ENCODE measurements around the gene SH3PXD2A.

SH3PXD2A gene

DNA sequence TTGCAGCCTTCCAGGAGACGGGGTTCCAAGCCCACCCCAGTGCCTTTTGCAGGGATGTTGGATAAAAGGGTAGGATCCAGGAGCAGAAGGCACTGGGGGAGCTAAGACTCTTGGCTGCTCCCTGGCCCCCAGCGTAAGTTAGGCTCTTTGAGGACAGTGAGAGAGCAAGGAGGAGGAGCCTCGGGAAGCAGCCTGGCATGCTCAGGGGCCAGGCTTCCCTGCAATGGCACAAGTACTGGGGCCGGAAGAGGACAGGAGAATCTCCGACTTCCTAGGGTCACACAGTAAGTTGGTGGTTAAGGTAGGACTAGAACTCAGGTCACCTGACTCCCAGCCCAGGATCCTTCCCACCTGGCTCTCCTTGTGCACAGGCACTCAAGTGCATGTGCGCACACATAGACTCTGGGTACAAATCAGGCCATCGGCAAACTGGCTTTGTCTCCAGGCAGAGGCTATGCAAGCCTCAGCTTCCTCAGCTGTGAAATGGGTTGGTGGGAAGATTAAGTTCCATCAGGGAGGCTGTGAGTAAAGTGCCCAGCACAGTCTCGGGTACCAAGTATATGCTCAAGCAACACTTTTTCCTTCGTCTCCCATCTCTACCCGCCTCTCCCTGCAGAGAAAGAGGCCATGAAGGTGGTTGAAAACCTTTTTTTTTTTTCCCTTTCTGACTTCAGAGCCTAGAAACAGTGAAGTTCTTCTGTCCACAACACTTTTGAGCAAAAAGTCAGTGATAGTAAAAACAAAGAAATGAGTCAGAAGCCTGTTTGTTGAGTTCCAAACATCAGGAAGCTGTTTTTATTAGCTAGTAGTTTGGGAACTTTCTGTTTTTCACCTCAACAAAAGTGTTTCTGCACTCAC, 282.8 kb downstream of the SH3PXD2A start:
- DNase-seq, result no peak

DNA sequence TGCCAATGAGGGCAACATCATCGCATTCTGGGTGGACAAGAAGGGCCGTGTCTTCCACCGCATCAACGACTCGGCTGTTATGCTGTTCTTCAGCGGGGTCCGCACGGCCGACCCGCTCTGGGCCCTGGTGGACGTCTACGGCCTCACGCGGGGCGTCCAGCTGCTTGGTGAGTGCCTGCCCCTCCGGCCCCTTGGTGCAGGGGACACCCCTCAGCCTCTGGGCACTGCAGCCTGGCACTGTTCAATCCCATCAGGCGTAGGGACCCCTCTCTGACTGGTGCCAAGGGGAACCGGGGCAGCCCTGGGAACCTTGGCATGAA, 283.8 kb downstream of the SH3PXD2A start:
- DNase-seq, result no peak

DNA sequence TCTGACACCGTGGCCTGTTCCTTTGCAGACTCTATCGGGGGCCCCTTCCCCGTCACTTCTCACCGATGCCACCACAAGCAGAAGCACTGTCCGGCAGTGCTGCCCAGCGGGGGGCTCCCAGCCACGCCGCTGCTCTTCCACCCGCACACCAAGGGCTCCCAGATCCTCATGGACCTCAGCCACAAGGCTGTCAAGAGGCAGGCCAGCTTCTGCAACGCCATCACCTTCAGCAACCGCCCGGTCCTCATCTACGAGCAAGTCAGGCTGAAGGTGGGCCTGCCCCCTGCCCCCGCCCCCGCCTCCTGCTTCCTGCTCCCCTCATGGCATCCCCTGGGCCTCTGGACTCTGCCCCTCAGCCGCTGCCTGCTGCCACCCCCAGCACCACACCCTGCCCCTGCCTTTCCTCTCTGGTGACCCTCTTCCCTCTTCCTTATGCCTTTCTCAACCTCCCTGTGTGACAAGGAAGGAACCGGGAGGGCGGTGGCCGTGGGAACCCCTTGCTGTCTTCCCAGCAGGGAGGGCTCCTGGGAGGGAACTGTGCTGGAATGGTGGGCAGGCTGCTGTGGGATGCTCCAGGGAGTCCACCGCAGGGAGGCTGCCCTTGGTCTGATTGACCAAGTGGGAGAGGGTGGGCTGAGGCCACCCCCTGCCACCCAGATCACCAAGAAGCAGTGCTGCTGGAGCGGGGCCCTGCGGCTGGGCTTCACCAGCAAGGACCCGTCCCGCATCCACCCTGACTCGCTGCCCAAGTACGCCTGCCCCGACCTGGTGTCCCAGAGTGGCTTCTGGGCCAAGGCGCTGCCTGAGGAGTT, 284.3 kb downstream of the SH3PXD2A start:
- DNase-seq, result no peak

DNA sequence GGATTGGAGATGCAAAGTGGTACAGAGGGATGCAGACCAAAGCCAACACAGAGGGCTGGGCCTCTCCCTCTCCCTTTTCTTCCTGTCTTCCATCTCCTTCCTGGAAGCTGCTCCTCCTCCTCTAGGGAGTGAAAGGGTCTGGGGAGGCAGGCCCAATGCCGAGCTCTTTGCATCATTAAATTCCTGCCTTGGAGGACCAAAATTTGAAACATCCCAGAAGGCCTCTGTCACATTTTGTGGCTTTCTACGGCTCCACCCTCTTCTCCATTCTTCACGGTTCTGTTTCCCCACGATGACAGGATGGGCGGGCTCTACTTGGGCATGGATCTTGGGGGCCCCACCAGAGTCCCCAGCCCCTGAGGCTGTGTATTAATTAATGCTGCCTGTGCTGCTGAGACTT, 285.5 kb downstream of the SH3PXD2A start:
- no peak for DNase-seq

- DNase-seq, result no peak
Observed at GRCh38 chr10:103568505-103568904, 286.9 kb downstream of the SH3PXD2A start.

GRCh38 chr10:103566536-103566935, 288.8 kb downstream of the SH3PXD2A start:
- no peak for DNase-seq

- DNase-seq, result peak; percentile 59 to 67
Observed at GRCh38 chr10:103564776-103565520, 290.4 kb downstream of the SH3PXD2A start.

GRCh38 chr10:103564116-103564501, 291.3 kb downstream of the SH3PXD2A start:
- DNase-seq, result no peak

- no peak for DNase-seq
Observed at GRCh38 chr10:103563231-103564115, 291.9 kb downstream of the SH3PXD2A start.

GRCh38 chr10:103562383-103562782, 293.0 kb downstream of the SH3PXD2A start:
- DNase-seq, result no peak

DNA sequence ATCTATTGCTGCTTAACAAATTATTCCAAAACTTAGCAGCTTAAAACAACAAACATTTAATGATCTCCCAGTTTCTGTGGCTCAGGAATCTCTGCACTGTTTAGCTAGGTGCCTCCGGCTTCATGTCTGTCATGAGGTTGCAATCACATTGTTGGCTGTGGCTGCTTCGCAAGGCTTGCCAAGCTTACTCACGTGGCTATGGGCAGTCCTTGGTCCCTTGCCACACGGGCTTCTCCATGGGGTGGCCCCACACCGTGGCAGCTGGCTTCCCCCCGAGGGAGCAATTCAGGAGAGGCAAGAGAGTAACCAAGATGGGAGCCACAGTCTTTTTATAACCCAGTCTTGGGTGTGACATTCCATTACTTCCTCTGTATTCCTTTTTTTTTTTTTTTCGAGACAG, 294.5 kb downstream of the SH3PXD2A start:
- DNase-seq, result no peak

DNA sequence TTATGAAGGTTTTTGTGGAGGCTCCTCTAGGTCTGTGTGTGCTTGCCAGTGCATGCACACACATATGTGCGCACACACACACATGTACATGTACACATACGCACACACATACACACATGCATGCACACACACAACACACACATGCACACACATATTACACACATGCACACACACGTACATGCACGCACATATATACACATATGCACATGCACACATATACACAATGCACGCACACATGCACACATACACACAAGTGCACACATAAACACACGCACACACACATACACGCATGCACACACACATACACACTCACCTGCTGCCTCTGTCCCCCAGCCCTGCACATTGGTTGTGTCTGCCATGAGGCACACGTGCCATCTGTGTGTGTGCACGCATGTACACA, 295.6 kb downstream of the SH3PXD2A start:
- no peak for DNase-seq

DNA sequence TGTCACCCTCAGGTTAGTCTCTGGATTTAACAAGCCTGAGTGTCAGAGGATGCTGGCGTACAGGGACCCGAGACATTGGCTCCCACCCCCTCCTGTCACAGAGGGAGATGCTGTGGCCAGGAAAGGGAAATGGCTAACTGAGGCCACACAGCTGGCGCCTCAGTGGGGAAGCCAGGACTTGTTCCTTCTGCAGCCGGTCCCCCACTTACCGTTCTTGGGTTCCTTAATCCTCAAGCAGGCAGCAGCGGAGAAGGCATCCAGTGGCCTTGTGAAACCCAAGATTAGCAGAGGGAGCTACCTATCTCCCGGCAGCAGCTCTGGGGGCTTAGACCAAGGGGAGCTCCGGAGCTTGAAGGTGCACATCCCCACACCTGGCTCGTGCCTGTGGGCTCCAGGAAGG, 296.5 kb downstream of the SH3PXD2A start:
- no peak for DNase-seq

DNA sequence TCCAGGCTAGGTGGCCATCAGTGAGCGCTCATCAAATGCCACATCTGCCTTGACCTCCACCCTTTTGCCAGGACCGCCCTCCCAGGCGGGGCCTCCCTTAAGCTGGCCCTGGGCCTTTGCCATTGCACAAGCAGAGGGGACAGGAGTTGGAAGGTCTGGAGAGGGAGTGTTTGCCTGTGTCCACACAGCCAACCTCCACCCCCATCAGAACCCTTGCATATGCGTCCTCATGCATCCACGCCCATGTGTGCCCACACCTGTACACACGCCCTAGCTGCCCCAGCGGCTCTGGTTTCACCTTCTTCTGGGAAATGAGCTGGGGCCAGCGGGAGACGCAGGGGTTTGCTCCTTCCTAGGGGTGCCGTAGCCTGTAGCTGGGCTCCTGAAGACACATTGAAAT, 297.9 kb downstream of the SH3PXD2A start:
- no peak for DNase-seq

DNA sequence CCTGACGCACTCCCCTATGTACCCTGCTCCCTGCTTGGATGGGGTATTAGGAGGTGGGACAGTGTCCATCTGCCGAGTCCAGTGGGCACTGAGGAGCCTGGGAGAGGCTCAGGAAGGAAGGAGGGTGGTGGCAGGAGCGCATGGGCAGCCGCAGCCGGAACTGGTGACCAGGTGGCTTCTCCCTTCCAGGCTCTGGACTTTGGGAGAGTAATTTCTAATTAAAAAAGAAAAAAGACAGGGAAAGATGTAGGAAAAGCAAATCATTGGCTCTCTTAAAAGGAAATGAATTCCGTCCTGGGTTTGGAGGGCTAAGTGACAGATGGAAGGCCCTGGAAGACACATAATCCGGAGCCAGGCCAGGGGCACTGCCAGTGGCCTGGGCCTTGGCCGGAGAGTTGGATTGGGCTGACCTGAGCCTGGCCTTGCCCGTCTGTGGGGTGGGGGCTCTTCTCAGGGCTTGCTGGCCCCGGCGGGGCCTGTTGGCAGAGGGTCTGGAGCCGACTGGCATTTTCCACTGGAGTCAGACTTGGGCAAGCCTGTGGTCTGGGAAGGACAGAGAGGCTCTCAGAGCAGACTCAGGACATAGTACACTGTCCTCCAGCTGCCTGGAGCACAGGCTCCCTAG, 298.9 kb downstream of the SH3PXD2A start:
- DNase-seq, result no peak

DNA sequence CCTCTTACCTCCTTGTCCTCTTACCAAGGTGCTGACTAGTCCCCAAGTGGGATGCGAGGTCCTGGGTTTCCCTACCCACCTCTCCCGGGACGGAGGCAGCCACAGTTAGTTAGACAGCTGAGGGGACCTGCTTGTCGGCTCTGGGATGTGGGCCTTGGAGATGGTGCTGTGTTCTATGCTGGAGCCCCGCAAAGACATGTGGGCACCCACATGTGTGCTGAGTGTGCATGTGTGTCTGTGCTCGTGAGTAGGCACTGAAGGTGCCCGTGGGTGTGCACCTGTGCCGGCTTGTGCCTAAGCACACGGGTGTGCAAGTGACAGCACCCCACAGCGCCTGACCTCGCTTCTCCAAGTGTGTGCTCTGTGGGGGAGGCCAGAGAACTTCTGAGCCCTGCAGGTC, 299.7 kb downstream of the SH3PXD2A start:
- no peak for DNase-seq

DNA sequence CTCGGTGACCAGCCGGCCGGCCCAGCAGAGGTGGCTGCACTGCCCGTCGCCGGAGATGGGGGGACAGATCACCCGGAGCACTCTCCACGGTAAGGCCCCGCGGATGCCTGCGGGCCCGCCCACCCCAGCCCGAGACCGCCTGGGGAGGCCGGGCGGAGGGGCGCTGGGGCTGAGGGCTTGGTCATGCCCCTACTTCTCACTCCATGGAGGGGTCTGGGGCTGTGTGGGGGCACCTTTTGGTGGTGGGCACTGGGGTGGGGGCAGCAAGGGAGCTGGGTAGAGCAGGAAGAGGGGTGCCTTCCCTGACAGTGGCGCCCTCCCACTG, 300.1 kb downstream of the SH3PXD2A start:
- DNase-seq, result no peak

GRCh38 chr10:103554488-103555324, 300.7 kb downstream of the SH3PXD2A start:
- peak; percentile 24 for DNase-seq

DNA sequence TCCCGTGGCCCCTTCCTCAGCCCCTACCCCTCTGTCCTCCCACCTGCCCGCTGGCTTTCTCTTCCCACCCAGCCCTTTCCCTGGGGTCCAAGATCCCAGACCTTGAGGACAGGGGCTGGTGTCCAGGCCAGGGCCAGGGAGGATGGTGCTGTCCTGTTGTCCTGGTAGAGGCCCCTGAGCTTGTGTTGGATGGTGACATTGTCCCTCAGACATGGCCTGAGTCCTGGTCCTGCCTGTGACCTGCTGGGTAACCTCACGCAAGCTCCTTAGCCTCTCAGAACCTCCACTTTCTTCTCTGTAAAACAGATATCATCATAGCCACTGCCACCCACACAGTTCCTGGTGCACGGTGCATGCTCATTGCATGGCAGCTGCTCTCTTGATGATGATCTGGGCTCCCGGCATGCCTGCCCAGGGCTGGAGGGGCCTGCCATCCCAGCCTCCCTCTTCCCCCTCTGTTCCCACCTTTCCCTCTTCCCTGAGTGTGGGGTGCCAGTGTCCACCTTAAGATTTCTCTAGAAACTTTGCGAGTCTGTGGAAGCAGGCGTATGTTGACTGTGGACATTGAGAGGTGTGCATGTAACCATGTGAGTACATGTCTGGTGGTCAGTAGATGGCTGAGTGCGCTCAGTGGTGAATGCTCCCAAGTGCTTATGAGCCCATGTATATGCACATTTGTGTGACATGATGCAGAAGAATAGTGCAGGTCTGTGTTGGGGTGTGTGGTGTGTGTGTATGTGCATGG, 301.5 kb downstream of the SH3PXD2A start:
- peak; percentile 41 to 57 for DNase-seq
